CD14-positive monocyte (primary cell): Measurements from ENCODE around the gene CRABP2. TPM values are rescaled to one million over a fixed set of nuclear protein-coding genes. Genes with fewer than 3 reads are reported as not detected.

Source experiments
- DNase-seq, 3 donors: peaks; one replicate each; pipeline ENCODE4 v3.0.0-alpha.2; 2011 to 2022
- H2AFZ ChIP-seq: 2 replicates; pipeline ENCODE4 v1.6.0; 2012; ENCODE audit warnings: mild to moderate bottlenecking, low read depth, low read length, inconsistent platforms; ENCODE audit not compliant: insufficient read depth, poor library complexity, severe bottlenecking
- H3K27ac ChIP-seq, 2 donors: 1 replicate in 1 of 2; 2 replicates in 1 of 2; pipeline ENCODE4 v1.5.1; 2012 to 2013; ENCODE audit warnings: low read length in 2 of 2, control low read depth in 1 of 2, inconsistent platforms in 1 of 2, low read depth in 1 of 2, mild to moderate bottlenecking in 1 of 2
- H3K27me3 ChIP-seq, 2 donors: one replicate each; pipeline versions ENCODE4 v1.6.0 to v1.6.1; 2011 to 2013; ENCODE audit warnings: low read length in 2 of 2; ENCODE audit not compliant: control insufficient read depth in 2 of 2, insufficient read depth in 2 of 2
- H3K36me3 ChIP-seq, 2 donors: replicated peaks in 1 of 2; 1 replicate in 1 of 2; 2 replicates in 1 of 2; pipeline versions ENCODE4 v1.5.1 to v1.6.1; 2012 to 2013; ENCODE audit warnings: low read length in 2 of 2, control low read depth in 1 of 2, inconsistent platforms in 1 of 2, mild to moderate bottlenecking in 1 of 2; ENCODE audit not compliant: insufficient read depth in 2 of 2, control insufficient read depth in 1 of 2
- H3K4me1 ChIP-seq, 2 donors: 1 replicate in 1 of 2; 2 replicates in 1 of 2; pipeline versions ENCODE4 v1.5.1 to v1.6.1; 2012 to 2013; ENCODE audit warnings: low read length in 2 of 2, control low read depth in 1 of 2, inconsistent platforms in 1 of 2, mild to moderate bottlenecking in 1 of 2, moderate library complexity in 1 of 2; ENCODE audit not compliant: insufficient read depth in 2 of 2, control insufficient read depth in 1 of 2
- H3K4me2 ChIP-seq: replicated peaks from 2 replicates; pipeline ENCODE3; 2012; ENCODE audit warnings: low read length, moderate library complexity, mild to moderate bottlenecking; ENCODE audit not compliant: poor library complexity, severe bottlenecking; ENCODE audit errors: extremely low read depth
- H3K4me3 ChIP-seq, 3 experiments: fragments of 200-600 bp in 1 of 3; sonication (generic) in 1 of 3; replicated peaks in 1 of 3; 1 replicate in 2 of 3; 2 replicates in 1 of 3; pipeline ENCODE4 v1.5.1; 2011 to 2013; ENCODE audit warnings: low read length in 3 of 3, mild to moderate bottlenecking in 3 of 3, control low read depth in 2 of 3, low read depth in 2 of 3, inconsistent platforms in 1 of 3, moderate library complexity in 1 of 3
- H3K79me2 ChIP-seq: 2 replicates; pipeline ENCODE4 v1.6.0; 2012; ENCODE audit warnings: mild to moderate bottlenecking, control low read depth, inconsistent platforms, low read length, moderate library complexity; ENCODE audit not compliant: insufficient read depth
- H3K9ac ChIP-seq: 2 replicates; pipeline ENCODE4 v1.6.0; 2017; ENCODE audit warnings: low read length, mild to moderate bottlenecking; ENCODE audit not compliant: insufficient read depth, poor library complexity, severe bottlenecking
- H3K9me3 ChIP-seq, 2 donors: replicated peaks in 1 of 2; 1 replicate in 1 of 2; 2 replicates in 1 of 2; pipeline versions ENCODE4 v1.5.1 to v1.6.1; 2012 to 2013; ENCODE audit warnings: low read length in 2 of 2, control low read depth in 1 of 2; ENCODE audit not compliant: control insufficient read depth in 1 of 2, insufficient read depth in 1 of 2
- H4K20me1 ChIP-seq: 2 replicates; pipeline ENCODE4 v1.6.0; 2012; ENCODE audit warnings: mild to moderate bottlenecking, low read length, control low read depth, moderate library complexity; ENCODE audit not compliant: insufficient read depth
- H3K27ac Mint-ChIP-seq, 7 donors: one replicate each; pipeline ENCODE4 v1.8.0; 2020; ENCODE audit warnings: mild to moderate bottlenecking in 7 of 7, mixed read lengths in 7 of 7, moderate library complexity in 6 of 7, inconsistent platforms in 2 of 7
- H3K27me3 Mint-ChIP-seq, 3 donors: one replicate each; pipeline ENCODE4 v1.8.0; 2021 to 2022; ENCODE audit warnings: low read depth in 3 of 3, mild to moderate bottlenecking in 3 of 3, mixed read lengths in 3 of 3, moderate library complexity in 3 of 3, inconsistent platforms in 1 of 3
- H3K36me3 Mint-ChIP-seq, 2 donors: one replicate each; pipeline ENCODE4 v1.8.0; 2020; ENCODE audit warnings: mixed read lengths in 2 of 2, inconsistent platforms in 1 of 2, mild to moderate bottlenecking in 1 of 2
- H3K4me1 Mint-ChIP-seq: one replicate; pipeline ENCODE4 v1.8.0; 2020; ENCODE audit warnings: mild to moderate bottlenecking, mixed read lengths
- H3K4me3 Mint-ChIP-seq, 2 donors: one replicate each; pipeline ENCODE4 v1.8.0; 2020; ENCODE audit warnings: mild to moderate bottlenecking in 2 of 2, mixed read lengths in 2 of 2, moderate library complexity in 1 of 2
- H3K9me3 Mint-ChIP-seq, 7 donors: one replicate each; pipeline ENCODE4 v1.8.0; 2020 to 2022; ENCODE audit warnings: mixed read lengths in 7 of 7, mild to moderate bottlenecking in 6 of 7, moderate library complexity in 6 of 7, inconsistent platforms in 2 of 7
- CTCF ChIP-seq: fragments of 200-600 bp; IDR thresholded peaks from one replicate; pipeline ENCODE4 v1.8.0; 2022; ENCODE audit warnings: antibody characterized with exemption, mild to moderate bottlenecking
- WGBS: methylation state at CpG from one replicate; pipeline ENCODE4 v1.1.5; 2013; ENCODE audit warnings: missing lambda C conversion rate; ENCODE audit not compliant: insufficient coverage; 5-methylcytosine and 5-hydroxymethylcytosine counted together
- intact Hi-C, 2 donors: fragments of 100-400 bp; cut with micrococcal nuclease; formaldehyde crosslinking; loops; one replicate each; pipeline versions ENCODE4 v1.15.0 to v1.15.1; 2023
- polyA plus RNA-seq, 3 donors: library from polyadenylated mRNA; depleted of rRNA in 1 of 3; unstranded in 2 of 3; stranded (reverse) in 1 of 3; fragments of 300-500 nt in 2 of 3; fragments of >200 nt in 1 of 3; fragmentation: Illumina TruSeq in 2 of 3; gene quantifications; 1 replicate in 2 of 3; 2 replicates in 1 of 3; pipeline ENCODE4 v1.2.3, GENCODE V29; 2012 to 2021

CRABP2 gene
- polyA plus RNA-seq, 3 donors = 0.23 to 1.8 TPM; not detected in 1

GRCh38 chr1:156676114-156676819 is 29.1 kb downstream of the CRABP2 start:
- H3K36me3 Mint-ChIP-seq = peaks cover 0 to 4% of the 10 kb centered on the region in 2 donors
- WGBS = 26% methylated on average over 48 of the region's 49 CpGs

More at GRCh38 chr1:156676114-156676819, 29.1 kb downstream of the CRABP2 start:
- Histone ChIP-seq H4K20me1 (no peaks in the 10 kb centered on the region), H3K9me3 (peaks cover 0 to 11% of the 10 kb centered on the region in 2 donors), H3K27me3 (peaks cover 38 to 88% of the 10 kb centered on the region in 2 donors), H3K4me1 (peaks cover 0 to 7% of the 10 kb centered on the region in 2 donors), H3K36me3 (no peaks in the 10 kb centered on the region), H3K27ac (no peak overlapping the region), H3K4me3 (no peak overlapping the region), H2AFZ (no peak overlapping the region), H3K4me2 (no peak overlapping the region), H3K9ac (no peak overlapping the region), H3K79me2 (no peaks in the 10 kb centered on the region)
- H3K27me3 Mint-ChIP-seq = peaks cover 65 to 91% (median 76%) of the 10 kb centered on the region in 3 donors
- no peak for DNase-seq
- intact Hi-C loops = loop anchor here (5.0 to 10.0 kb wide), 2 partner anchors 49 to 51 kb away; no protein-coding TSS in a partner anchor
- H3K27ac Mint-ChIP-seq = no peak overlapping the region
- peaks cover 12% of the 10 kb centered on the region for H3K4me1 Mint-ChIP-seq
- H3K9me3 Mint-ChIP-seq = peaks cover 0 to 11% (median 2%) of the 10 kb centered on the region in 7 donors
- no peak for TF ChIP-seq CTCF
- H3K4me3 Mint-ChIP-seq = peak overlapping the region in 1 of 2 donors; percentile 67
